ENCODE results near the gene CPEB3.

GRCh38 chr10:92263396-92263795 is 27.5 kb downstream of the CPEB3 start:
- TF ChIP-seq, protein P1, sequence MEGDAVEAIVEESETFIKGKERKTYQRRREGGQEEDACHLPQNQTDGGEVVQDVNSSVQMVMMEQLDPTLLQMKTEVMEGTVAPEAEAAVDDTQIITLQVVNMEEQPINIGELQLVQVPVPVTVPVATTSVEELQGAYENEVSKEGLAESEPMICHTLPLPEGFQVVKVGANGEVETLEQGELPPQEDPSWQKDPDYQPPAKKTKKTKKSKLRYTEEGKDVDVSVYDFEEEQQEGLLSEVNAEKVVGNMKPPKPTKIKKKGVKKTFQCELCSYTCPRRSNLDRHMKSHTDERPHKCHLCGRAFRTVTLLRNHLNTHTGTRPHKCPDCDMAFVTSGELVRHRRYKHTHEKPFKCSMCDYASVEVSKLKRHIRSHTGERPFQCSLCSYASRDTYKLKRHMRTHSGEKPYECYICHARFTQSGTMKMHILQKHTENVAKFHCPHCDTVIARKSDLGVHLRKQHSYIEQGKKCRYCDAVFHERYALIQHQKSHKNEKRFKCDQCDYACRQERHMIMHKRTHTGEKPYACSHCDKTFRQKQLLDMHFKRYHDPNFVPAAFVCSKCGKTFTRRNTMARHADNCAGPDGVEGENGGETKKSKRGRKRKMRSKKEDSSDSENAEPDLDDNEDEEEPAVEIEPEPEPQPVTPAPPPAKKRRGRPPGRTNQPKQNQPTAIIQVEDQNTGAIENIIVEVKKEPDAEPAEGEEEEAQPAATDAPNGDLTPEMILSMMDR (IDR thresholded peaks at IDR 0.05) = no peak
- no peak for TF ChIP-seq POLR2A (IDR thresholded peaks at IDR 0.05)

Data from body of pancreas (tissue), 4 donors.